Pons (tissue), 1 donor: Measurements from ENCODE around the gene FGF8.

ENCODE experiments used
- DNase-seq: peaks from one replicate; pipeline ENCODE4 v3.0.0-alpha.2; 2016; ENCODE audit warnings: low spot score

Gene FGF8

DNA sequence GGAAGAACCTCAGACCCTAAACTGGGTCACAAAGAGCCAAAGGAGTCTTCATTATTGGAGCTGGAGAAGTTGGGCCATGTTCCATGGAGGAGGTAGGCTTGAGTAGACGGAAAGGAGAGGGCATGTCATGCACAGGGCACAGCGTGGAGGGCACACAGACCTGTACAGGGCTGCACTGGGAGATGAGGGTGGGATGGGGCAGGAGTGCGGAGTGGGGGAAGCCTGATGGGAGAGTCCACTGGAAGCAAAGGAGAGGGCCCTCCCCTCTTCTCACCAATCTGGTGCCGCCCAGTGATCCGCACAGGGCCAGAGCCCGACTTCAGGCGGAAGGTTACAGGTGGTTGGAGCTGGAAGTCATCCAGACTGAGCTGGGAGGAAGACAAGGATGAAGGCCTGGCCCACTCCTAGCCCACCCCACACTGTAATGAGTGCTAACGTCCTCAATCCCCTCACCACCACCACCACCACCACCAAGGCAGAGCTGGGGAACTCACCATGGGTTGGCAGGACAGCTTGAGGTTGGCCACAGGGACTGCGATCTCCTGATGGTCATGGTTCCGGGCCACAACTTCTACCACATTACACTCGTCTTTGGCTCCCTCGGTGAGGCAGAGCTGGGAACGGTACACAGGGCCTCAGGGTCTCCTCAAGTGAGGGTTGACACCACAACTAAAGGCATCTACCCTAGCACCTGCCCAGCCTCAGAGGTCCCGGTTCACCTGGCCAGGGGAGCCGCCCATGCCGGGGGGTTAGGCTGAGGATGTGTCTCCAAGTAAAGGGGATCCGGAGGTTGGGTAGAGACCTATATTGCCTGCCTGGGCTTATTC lies 6.3 kb upstream of the FGF8 start:
- no peak for DNase-seq

DNA sequence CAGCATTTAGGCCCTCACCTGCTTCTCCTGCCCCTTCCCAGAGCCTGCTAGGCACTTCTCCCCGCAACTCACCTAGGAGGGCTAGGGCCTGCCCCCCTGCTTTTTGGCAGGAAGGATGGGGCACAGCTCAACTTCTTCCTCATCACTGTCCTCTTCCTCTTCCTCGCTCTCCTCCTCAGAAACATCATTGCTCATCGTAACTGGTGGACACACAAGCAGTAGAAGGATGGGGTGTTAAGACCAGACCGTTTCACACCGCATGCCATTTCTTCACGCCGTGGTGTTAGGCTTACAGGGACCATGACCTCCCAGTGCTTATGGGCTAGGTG lies 5.7 kb upstream of the FGF8 start:
- no peak for DNase-seq

DNA sequence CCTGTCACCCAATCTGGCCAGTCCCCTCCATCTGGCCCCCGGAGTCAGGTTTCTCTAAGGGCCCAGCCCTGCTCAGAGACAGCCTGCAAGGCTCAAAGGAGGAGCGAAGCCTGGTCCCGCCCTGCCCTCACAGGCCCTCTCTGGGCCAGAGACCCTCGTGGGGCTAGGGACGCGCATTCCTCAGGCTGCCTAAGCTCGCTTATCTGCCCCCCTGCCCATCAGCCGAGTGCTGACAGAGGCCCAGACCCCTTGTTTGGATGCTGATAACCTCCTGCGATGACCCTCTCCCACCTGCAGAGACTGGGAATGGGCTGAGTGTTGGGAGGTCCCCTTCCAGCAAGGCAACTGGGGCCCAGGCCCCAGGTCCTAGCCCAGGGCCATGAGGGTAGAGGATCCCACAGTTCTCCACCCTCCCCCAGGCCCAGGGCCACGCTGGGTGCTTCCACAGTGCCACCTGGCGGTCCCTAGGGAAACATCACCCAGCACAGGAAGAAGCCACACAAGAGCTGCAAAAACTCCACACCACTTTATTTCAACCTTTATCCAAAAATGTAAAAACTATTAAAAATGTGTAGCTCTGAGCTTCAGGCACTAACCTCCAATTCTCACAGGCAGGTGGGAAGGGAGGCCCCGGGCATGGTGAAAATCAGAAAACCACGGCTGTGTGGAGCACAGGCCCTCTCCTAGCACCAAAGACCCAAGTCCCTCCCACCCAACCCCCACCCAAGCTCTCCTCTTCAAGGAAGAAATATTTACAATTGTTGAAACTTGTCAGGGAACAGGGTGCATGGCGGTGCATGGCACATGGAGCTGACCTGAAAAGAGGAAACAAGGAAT lies 5.1 kb upstream of the FGF8 start:
- DNase-seq, result peak; percentile 58

DNA sequence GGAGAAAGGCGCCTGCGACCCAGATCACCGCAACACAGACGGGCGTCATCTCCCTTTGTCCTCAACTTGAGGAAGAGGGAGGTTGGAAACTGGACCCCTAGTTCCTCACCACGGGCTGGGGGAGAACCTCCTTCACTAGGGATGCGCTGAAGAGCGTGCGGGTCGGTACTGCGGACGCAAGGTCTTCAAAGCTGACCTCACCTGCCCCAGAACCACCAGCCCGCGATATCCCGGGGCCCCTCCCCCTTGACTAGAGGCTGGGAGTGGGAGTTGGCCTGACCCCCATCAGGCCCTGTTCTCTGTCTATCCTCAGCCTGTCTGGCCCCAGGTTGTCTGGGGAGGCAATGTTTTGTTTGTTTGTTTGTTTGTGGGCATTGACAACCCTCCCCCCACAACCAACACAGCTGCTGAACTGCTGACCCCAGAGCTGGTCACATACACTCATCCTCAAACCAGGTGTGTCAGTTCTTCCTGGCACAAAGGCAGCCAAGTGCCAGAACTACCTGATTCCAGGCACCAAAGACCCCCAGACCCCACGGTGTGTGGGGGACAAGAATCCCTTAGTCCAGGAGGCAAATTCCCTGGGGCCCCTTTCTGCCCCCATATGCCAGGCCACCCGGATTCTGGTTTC lies 4.4 kb upstream of the FGF8 start:
- no peak for DNase-seq

DNA sequence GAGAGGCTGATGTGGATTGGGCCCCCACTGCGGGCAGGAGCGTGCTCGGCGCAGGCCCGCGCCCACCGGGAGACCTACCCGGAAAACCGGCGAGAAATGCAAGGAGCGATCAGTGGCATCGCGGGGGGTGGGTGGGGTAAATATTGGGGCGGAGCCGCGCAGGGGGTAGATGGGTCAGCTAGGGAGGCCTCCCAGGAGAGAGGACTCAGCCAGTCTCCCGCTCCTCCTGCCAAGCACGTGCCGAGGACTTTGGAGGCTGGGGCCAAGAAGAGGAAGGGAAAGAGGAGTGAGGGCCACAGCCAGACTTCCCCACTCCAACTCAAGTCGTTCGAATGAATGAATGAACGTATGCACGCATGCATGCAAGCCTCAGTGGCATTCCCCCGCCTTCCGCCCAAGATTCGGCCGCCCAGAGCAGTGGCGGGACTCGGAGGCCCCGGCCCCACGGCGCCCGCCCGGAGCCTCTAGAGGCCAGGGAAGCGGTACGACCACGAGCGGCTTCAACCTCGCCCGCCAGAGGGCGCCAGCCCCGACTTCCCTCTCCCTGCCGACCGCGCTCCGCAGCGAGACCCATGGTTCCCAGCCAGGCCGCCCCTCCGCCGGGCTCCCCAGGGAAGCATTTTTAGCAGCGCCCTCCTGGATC lies 3.8 kb upstream of the FGF8 start:
- peak; percentile 36 for DNase-seq

DNA sequence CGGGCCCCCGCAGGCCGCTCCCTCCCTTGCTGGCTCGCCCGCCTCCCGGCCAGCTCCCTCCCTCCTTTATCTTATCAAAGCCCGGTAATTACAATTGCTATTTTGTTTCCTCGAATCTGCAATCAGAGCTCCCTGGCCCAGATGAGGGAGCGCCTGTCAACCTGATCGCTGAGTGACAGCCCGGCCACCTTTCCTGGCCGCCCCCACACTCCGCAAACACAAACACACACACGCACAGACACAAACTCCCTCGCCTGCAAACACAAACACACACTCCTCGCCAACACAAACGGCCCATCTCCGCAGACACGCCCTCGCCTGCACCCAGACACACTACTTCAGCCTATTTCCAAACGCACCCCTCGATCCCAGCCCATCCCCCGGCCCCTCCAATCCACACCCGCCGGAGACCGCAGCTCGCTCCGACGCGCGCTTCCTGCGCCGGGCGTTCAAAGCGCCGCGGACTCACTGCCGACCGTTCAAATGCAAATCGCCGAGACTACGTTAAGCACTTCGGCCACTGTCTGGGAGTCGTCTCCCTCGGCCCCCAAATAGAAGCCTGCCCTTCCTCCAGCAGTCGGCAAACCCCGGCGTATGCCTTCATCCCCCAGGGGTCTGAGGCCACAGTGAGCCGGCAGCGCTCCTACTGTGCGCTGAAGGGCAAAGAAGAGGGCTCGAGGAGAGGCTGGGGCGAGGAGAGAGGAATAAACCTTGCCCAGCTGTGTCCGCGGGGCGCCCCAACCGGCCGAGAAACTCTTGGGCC lies 3.0 kb upstream of the FGF8 start:
- DNase-seq, result no peak

DNA sequence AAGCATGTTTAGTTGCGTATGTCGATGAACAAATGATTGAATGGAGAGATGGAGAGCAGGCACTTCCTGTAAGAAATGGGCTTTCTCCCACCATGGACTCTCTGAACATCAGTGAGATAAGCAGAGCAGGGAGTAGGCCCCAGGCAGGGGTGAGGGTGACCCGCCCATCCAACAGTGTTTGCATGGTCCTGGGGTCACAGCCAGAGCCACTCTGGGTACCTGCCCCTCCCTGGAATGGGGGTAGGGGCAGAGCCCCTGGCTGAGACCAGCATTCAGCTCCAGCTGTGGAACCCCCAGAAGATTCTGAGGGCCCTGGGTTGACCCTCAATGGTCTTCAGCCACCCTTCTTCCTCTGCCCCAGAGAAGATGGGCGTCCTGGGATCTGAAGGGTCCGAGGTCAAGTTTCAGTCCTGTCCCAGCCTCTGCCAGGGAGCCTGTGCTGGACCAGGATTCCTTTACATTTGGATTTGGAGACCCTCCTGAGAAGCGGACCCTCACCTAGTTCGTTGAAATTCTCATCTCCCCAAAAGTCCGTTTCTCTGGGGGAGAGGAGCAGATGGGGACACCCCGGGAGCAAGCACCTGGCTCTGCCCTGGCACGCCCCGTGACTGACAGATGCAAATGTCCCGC lies 2.4 kb upstream of the FGF8 start:
- DNase-seq, result no peak

DNA sequence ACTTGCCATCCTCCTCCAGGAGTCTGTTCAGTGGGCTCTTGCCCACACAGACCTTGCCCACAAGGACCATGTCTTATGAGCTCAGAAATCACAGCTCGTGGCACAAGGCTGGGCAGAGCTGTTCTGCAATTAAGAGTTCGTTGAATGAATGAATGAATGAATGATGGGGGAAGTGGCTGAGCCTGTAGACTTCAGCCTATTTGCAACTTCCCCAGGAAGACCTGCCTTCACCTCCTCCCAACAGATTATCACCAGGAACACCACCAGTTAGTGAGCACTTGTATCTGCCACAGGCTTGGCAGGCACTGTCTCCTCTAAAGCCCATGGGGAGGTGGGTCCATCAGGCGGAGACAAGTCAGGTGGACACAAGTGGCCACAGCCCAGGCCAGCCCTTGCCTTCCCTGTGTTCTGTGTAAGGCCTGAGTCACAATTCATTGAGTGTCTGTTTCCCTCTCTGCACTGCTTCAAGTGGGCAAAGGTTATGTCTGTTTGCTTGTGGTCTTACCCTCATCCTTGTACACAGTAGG lies 1.8 kb upstream of the FGF8 start:
- no peak for DNase-seq

DNA sequence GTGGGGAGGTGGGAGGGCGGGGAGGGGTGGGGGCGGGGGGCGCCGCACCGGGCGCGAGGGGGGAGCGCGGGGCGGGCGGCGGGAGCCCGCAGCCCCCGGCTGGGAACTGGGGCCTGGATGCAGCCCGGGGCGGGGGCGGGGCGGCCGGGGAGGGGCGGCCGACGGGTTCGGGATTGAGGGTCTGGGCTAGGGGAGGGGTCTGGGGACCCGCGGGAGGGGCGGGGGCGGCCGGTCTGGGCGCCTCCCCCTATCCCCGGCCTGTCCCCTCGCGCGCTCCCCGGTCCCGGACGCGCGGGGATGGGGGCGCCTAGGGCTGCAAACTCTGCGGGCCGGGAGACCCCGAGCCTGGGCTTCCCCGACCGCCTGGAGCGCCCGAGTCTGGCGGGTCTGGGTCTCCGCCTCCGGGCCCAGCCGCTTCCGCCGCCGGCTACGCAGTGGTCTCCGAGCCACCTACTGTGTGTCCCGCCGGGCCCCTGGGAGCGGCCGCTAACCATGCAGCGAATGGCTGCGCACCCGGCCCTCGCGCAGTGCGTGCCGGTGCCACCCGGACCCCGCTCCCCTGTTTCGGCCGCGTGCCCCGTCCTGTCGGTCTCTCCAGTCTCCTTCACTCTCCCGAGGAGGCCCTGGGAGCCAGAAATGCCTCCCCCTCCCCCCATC lies 375 bp upstream of the FGF8 start:
- DNase-seq, result no peak

DNA sequence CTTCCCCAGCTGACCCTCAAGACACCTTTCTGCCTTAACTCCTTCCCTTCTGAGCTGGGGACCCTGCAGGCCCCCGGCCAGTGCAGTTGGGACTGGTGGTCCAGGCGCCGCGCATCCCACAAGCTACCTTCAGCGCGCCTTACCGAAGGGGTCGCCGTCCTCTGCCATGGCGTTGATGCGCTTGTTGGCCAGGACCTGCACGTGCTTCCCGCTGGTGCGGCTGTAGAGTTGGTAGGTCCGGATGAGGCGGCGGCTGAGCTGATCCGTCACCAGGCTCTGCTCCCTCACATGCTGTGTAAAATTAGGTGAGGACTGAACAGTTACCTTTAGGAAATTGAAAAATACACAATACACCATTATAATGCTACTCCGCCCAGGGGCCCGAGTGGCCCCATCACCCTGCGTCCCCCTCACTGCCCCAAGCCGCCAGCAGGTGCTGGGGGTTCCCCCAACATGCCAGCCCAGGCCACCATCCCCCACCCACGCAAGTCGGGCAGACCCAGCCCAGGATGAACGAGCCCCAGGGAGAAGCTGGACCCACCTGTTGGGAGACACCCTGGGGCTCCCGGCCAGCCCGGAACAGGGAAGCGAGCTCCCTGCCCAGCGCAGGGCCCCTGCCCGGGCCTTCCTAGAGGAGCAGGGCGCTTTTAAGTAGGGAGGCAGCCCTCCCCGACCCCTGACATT lies 1.2 kb downstream of the FGF8 start:
- DNase-seq, result no peak

DNA sequence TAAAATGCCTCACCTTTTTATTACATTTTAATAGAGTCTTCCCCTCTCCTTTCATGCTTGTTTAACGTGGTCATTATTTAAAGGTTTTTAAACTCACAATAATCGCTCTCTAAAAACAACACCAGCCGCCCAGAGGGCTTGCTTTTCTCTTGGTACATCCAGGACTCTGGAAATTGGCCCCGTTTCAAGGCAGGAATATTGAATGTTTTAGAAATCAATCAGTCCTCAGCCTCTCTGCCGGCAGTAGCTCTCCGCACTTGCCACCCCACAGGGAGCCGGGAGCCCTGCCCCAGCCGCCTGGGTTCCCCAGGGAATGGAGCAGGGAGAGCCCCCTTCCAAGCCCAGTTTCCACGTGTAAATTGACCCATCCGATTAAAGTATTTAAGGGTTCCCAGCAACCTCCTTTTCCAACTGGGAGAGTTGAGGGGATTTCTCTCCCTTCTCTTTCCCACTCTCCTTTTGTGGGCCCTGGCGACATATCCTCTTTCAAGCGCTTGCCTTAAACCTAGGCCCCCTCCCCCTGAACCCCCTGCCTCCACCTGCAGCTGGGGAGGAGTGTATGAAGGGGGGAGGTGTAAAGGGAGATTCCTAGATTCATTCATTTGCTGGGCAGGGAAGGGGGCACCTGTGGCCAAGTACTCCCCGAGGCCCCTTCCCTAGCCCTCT lies 1.9 kb downstream of the FGF8 start:
- DNase-seq, result no peak

DNA sequence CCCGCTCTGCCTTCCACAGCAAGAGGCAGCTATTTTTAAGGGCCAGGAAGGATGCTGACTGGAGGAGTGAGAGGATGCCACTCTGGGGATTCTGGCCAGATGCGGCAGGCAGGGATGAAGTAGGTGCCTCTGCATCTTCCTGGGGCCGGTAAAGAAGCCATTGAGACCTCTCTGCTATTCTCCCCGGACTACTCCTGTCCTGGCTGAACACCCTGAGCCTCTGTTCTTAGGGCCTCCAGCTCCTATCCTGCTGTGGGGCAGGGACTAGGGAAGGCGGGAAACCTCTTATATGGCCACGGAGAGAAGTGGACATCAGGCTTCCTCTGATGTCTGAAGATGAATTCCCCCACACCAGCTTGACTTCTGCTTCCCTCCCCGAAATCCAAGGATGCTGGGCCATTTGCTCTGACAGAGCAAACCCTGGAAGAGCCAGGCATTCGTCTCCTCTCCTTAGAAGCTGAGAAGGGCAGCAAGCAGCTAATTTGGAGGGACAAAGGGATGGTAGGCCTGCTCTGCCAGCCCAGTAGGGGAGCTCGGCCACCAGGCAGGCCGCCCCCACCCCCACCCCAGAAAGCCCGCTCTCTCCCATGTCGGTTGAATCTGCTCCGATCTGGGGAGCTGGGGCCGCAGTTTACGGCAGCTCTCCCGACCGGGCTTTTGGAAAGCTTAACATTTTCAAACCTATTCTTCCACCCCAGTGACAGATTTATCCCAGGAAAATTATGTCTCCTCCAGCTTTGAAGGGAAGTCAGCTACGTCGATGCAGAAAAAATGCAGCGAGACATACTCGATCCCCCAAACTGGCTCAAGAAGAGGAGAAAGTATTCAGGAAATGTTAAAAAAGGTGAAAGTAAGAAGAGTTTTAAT lies 2.8 kb downstream of the FGF8 start:
- DNase-seq, result no peak

DNA sequence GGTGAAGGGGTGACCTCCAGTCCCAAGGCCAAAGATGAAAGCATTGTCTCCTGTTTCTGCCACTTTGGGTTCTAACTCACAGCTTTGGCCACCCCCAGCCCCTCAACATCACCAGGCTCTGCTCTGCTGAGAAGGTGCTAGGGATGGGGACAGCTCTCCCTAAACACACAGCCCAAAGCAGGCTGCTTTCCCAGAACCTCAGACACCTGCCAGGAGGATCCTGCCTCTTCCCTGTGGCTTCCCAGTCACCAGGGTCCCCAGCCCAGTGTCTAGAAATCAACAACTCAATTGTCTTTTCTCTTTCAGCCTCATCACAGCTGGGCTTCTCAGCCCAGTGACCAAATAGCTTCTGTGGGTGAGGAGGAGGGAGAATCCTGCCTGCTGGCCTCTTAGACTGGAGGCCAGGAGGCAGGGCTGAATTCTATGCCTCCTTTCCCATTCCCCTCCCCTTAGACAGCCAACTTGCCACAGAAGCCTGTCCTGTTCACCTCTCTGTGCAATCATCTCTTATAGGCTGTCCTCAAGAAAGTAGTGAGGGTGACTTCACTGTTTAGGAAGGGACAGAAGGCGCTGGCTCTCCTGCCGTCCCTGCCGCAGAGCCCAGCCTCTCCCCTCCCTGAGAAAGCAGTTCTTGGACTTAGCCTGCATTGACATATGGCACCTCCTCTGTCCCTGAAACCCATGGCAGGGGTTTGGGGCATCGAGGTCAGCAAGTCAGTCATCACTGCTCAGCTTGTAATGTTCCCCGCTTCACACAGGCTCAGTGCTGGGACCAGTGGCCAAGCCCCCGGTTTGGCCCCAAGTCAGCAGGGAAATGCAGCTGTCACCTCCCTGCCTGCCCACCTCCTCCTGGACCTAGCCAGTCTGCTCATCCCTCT lies 3.7 kb downstream of the FGF8 start:
- peak; percentile 15 for DNase-seq

DNA sequence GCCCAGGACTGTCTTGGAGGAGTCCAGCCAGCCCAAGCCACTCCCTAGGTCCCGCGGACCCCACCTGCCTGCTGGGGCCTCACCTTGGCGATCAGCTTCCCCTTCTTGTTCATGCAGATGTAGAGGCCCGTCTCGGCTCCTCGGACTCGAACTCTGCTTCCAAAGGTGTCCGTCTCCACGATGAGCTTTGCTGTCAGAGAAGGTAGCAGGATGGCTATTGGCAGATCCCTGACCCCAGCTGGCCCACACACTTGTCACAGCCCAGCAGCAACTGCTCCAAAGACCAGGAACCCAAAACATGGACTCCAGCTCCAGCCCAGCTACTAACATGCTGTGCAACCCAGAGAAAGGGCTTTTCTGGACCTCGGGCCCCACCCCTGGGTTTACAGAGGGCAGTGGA lies 4.5 kb downstream of the FGF8 start:
- DNase-seq, result no peak

DNA sequence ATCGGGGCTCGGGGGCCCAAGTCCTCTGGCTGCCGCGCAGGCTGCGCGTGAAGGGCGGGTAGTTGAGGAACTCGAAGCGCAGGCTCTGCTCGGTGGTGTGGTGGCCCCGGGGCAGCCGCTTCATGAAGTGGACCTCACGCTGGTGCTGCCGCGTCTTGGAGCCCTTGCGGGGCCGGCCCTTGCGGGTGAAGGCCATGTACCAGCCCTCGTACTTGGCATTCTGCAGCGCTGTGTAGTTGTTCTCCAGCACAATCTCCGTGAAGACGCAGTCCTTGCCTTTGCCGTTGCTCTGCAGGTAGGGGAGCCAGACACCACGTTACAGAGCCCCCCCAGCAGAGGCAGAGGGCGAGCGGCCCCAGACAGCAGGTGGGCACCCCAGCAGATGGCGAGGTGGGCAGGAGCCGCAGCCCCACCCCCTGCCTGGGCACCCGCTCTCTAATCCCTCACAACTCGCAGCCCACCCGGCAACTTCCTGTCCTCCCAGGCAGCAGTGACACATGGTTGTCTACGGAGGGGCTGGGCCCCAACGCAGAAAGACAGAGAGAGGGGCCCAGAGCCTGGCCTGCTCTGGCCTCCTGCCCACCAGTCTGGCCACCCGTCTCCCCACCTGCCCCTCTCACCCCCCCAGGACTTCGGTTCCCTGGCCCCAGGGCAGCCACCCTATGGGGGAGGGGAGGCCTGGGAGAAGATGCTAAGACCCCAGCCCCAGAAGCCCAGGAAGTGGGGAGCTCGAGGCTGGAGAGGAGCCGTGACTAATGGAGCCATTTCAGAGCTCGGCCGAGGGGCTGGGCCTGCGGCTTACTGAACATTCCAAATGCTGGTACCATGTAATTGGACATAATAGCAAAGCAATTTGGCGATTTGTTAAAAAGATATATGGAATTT lies 5.3 kb downstream of the FGF8 start:
- no peak for DNase-seq

DNA sequence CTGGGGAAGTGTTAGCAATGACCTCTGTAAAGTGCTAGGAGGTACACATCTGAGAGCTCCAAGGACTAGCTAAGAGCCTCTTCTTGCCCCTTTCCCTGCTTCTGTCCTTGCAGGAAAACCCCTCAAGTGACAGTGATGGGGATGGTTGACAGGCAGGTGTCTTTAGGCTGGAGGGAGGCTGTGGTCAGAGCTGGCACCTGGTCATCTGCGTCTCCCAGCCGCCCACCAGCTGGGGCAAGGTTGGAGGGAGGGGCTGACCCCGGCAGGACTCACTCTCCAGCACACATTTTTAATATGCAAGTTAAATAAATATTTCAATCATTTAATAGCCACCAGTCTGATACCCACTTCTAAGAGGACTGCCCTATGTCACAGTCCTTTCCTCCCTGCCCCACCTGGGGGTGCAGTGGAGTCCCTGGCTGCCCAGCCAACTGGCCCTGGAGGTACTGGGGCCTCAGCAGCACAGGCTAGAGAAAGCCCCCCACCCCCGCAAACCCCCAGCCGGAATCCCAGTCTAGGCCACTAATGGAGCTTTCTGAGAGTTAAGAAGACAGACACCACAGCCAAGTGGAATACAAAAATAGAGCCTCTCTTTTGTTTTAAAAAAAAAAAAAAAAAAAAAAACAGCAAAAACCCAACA lies 6.3 kb downstream of the FGF8 start:
- no peak for DNase-seq
